Inferior parietal cortex (tissue), 1 donor: ENCODE results near the gene MIF4GD.
"Not testable (repeated sequence)": the region's sequence is repeated elsewhere in the genome, so short reads cannot be mapped to it uniquely, and the experiment has no call there.

ENCODE experiments used
- DNase-seq: peaks from one replicate; pipeline ENCODE4 v3.0.0-alpha.2; 2016; ENCODE audit errors: extremely low spot score

The MIF4GD gene, protein sequence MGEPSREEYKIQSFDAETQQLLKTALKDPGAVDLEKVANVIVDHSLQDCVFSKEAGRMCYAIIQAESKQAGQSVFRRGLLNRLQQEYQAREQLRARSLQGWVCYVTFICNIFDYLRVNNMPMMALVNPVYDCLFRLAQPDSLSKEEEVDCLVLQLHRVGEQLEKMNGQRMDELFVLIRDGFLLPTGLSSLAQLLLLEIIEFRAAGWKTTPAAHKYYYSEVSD

DNA sequence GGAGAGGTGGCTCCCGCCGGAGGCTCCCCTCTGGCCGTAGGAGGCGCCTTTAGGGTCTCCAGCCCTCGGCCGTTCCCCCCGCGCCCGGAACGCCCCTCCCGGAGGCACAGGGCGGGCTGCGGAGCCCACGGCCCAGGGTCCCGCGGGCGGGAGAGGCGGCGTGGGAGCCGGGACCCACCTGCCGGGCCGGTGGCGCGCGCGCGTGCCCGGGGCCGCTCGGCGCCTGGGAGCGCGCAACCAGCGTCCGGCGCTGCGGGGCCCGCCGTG, at the start of gene MIF4GD:
TSS of gene MIF4GD (minus strand) at position 266 of the 267 bp plus-strand sequence. CDS start 1,036 bp downstream, outside the sequence.
- no peak for DNase-seq

DNA sequence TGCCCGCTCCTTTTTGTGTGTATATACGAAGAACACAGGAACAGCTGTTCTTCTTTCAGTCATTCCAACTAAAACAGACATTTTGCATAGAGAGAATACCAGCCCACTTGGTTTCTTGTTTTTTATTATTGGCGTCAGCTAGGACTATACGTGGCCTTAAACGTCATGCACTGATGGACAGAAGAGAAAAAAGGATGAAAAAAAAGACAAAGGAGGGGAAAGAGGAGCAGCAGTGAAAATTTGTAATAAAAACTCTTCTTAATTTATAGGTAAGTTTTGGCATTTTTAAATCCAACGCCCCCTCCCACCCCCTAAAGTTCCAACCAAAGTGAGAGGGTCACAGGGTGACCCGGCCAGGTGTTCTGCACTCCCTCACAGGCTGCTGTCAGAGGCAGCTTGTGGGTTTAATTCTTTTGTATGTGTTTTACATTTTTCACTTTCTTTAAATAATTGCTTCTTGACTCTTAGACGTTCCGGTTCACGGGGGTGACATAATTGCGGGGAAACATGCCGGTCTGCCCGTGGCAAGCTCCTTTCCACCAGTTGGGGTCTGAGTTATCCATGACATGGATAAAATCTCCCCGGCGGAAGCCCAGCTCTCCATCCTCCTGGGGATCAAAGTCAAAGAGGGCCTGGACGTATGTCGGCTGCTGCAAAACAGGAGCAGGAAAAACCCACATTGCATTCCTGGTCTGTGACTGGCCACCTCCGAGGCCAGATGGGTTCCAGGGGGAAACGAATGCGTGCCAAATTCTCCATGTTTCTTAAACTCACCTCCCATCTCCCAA, 49.1 kb upstream of the MIF4GD start:
- DNase-seq, result no peak

DNA sequence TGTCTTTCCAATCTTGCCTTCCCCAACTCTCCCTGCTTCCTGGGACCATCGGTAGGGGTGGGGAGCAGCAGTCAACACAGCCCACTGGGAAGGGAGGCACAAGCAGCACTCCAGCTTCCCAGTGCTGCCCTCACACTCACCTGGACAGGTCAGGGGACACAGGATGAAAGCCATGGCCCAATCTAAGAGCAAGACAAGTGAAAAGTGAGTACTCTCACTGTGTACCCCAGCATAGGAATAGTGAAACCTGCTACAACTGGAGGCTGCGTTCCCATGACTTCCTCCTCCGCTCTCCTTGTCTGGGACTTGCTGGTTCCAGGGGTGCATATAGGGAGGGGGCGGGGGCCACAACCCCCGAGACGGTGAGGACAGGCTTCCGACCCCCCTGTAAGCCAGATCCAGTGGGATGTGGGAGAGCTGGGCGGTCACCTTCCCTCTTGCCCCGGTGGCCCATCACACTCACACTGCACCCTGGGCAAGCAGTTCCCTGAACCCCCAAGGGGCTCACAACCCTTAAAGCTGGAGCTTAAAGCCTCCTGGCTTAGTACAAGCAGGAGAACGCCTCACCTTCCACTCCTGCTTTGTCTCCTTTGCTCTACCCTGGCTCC, 47.7 kb upstream of the MIF4GD start:
- no peak for DNase-seq

DNA sequence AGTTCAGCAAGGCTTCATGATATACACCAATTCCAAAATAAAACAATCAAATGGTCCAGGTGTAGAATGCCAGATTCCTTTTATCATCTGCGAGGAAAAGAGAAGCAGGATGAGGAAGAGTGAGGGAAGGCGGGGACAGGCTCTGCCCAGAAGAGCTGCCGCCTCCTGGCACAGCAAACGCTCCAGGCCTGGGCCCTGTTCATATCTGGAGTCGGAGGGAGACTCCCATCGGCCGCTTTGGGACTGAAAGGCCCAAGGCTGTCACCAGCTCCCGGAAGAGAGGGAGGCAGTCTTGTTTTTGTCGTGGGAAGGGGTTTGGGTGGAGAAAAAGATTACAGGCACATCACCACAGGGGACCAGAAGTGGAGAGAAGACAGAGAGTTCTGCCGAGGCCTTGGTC, 47.2 kb upstream of the MIF4GD start:
- DNase-seq, result no peak

DNA sequence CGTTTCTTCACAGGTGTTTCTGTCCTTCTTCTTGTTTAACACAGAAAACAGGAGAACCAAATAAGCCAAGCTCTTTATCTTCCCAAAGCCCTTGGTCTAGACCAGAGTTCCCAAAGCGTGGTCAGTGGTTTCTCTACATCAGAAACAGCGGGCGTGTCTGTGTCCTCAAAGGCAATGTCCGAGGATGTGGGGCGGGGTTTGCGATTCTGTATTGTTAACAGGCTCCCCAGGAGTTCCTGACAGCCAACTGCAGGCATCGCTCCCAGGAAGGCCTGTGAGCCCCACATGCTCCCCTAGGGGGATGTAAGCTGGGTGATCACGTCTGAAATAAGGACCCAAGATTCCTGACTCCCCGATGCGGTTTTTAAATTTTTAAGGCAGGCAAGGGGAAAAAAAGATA, 46.6 kb upstream of the MIF4GD start:
- DNase-seq, result no peak

DNA sequence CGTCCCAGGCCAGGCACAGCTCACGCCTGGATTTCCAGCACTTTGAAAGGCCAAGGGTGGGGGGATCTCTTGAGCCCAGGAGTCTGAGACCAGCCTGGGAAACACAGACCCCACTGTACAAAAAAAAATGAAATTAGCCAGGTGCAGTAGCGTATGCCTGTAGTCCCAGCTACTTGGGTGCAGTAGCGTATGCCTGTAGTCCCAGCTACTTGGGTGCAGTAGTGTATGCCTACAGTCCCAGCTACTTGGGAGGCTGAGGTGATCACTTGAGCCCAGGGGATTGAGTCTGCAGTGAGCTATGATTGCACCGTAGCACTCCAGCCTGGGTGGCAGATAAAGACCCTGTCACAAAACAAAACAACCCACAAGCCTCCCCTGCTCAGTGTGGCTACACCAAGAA, 45.2 kb upstream of the MIF4GD start:
- no peak for DNase-seq

DNA sequence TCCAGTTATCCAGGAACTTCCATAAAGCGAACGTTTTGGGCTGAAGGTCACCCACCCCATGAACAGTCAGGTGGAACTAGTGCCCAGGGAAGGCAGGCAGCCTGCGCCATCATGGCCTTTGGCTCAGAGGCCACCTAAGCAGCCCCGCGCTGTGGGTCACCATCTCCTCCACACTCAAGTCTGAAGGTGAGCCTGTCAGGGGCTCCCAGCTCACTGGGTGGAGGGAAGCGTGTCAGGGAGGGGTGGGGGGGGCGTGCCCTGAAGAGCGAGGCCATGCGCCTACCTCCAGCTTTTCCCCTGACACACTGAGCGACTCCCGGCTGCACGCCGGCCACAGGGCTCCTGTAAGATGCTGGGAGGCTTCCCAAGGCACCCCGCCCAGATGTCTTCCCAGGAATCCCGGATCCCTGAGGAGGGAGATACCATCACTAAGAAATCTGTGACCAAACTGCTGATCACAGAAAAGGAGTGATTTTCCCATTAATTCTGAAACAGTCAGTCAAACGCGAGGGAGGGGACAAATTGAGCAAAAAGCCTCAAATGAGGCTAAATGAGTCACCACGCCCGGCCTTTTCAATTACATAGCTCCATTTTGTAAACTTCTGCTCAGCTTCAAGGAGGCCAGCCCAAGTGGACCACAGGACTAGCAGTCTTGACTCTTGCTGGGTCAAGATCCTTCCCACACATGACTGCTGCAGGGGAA, 44.7 kb upstream of the MIF4GD start:
- no peak for DNase-seq

DNA sequence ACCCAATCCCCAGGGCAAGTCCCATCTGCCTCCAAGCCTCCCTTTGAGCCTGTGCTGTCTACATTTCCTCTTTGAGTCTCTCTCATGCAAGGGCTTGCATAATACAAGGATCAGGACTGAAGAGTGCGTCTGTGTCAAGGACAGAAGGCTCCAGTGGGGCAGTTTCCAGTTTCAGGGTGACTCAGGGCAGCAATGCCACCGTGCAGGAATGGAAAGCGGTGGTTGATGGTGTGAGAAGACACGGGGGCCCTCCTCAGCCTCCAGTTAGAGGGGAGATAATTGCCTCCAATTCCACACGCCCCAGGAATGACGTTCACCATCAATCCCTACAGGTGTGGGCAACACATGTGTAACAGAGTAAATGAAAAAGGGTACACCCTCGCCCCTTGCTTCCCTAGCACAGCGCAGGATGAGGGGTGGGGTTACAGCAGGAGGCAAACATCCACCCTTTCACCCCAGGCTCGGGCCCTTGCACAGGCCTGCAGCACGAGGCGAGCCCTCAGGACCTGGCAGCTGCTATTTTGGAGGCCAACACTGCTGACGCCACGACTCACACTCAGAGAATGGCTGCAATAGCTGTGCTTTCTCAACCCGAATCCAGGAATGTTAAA, 43.0 kb upstream of the MIF4GD start:
- no peak for DNase-seq

DNA sequence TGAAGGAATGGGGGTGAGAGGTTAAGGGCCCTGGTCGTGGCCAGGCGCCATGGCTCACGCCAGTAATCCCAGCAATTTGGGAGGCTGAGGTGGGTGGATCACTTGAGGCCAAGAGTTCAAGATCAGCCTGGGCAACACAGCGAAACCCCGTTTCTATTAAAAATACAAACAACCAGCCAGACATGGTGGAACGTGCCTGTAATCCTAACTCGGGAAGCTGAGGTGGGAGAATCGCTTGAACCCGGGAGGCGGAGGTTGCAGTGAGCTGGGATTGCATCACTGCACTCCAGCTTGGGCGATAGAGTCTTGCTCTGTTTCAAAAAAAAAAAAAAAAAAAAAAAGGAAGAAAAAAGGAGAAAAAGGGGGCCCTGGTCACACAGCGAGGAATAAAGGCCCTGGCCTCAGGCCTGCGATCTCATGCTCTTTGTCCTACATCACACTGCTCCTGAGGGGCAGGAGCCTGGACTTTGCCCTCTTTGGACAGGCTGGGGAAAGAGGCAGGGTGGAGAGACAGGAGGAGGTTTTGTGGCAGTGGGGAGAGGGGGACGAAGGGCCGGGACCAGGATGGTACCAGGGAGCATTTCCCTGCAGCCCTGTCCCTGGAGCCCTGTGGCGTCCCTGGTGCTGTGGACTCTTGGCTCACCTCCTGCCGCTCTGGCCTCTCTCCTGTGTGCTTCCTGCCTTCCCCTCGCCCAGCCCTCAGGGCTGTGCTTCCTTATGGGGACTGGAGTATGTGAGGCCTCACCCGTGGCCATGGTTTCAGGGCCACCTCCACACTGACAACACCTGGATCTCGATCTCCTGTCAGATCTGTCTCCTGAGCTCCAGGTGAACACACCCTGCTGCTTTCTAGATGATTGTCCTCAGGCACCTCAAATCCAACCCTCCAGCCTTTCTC, 38.0 kb upstream of the MIF4GD start:
- DNase-seq, result no peak

DNA sequence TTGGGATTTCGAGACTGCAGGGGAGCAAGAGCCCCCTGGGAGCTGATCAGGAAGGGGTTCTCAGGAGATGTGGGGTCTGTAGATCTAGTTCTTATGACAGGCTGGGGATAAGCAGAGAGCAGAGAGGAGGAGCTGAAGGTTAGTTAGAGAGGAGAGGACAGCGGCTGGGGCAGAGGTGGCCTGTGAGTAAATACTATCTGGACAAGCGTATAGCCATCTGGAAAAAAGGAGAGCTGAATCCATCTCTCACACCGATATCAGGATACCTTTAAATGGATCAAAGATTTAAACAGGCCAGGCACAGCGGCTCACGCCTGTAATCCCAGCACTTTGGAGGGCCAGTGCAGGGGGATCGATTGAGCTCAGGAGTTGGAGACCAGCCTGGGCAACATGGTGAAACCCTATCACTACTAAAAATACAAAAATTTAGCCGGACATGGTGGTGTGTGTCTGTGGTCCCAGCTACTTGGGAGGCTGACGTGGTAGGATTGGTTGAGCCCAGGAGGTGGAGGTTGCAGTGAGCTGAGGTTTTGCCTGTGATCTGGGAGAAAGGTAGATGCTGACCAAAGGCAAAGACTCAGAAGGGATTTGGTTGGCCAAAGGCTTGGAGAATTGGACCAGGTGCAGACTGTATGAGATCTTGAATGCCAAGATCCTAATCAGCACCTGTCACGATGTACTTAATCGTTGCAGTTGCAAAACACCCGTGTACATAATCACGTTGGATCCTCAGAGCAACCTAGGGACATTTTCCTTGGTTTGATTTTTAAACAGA, 37.1 kb upstream of the MIF4GD start:
- DNase-seq, result no peak

DNA sequence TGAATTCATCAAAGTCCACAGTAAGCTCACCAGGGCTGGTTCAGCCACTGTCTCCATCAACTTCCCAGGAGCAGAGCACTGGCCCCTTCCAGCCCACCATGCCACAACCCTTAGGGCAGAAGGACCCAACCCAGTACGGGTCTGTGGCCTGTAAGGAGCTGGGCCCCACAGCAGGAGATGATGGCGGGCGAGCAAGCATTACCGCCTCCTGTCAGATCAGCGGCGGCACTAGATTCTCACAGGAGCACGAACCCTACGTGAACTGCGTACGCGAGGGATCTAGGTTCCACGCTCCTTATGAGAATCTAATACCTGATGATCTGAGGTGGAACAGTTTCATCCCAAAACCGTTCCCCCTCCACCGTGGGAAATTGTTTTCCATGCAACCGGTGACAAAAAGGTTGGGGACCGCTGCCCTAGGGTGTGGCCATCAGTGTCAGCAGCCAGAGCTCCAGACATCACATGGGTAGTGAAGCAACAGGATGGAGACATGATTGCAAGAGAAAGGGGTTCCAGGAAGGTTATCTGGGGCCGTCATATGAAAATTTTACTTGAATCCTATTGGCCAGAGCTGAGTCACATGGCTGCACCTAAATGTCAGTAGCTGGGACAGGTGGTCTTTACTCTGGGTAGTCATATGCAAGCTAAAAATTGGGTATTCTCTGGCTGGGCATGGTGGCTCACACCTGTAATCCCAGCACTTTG, 30.6 kb upstream of the MIF4GD start:
- DNase-seq, result no peak

DNA sequence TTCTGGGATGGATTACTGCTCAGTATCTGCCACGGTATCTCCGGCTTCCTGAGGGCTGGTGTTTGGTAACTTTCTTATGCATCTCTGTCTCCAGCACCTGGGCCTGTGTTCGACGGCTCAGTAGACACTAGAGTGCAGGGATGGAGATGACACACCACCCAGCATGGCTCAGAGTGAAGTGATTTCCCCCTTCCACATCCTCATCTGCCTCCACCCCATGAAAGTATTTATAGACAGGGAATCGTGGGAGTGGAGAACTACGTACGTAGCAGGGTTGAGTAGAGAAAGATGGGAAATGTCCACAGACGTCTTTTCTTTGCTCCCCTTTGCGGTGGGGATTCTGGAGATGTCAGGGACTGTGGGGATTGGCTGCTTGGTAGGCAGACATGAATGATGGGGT, 30.0 kb upstream of the MIF4GD start:
- DNase-seq, result no peak

DNA sequence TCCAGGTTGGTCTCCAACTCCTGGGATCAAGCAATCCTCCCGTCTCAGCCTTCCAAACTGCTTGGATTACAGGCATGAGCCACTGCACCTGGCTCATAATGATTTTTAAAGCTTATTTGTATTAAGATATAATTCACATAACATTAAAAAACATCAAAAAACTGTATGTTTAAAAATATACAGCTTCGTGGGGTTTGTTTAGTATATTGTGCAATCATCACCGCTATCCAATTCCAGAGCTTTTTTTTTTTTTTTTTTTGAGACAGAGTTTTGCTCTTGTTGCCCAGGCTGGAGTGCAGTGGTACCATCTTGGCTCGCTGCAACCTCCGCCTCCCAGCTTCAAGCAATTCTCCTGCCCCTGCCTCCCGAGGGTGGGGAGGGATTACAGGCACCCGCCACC, 29.2 kb upstream of the MIF4GD start:
- no peak for DNase-seq

DNA sequence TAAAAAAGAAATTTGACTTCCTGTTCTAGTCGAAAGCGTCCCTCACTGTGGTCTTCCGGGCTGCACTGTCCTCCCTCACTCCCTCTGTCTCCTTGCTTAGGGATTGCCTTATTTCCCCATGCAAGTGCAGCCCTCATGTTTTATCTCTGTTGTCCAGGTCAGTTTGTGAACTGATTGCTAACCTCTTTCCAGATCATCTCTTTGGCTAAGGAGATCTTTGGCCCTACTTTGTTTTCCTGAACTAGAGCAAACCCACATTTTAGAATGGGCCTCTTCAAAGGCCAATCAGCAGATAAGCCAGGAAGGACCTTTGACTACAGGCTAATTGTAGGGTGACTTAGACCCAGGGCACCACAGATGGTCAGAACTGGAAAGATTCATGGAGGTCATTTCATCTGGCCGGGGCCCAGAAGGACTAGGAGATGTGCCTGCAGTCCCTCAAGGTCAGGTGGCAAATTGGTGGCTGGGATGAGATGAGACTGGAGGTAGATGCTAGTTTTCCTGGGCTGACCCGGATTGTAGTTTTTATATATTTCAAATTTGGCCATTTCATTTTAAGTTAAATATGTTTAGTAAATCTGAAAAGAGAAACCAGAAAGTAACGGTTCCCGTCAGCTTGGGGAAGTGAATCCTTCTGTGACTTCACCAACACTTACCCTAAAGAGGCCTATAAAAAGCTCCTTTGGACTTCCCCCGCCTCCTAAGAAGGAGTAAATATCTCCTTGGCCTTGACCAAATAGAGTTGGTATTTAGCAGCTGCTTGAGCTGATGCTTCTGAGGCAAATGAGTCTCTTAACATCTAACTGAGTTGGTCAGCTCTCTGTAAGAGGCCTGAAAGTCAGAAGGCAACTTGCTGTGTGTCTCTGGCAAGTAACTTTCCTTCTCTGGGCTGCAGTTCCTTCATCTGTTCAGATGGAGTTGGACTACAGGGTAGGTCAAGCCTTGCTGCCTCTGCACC, 24.4 kb upstream of the MIF4GD start:
- no peak for DNase-seq

DNA sequence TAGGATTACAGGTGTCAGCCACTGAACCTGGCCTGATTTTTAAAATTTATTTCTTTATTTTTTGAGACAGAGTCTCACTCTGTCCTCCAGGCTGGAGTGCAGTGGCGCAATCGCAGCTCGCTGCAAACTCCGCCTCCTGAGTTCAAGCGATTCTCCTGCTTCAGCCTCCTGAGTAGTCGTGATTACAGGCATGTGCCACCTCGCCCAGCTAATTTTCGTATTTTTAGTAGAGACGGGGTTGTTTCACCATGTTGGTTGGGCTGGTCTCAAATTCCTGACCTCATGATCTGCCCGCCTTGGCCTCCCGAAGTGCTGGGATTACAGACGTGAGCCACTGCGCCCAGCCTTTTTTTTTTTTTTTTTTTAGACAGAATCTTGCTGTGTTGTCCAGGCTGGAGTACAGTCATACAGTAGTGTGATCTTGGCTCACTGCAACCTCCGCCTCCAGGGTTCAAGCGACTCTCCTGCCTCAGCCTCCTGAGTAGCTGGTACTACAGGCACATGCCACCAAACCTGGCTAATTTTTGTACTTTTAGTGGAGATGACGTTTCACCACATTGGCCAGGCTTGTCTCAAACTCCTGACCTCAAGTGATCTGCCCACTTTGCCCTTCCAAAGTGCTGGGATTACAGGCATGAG, 21.9 kb upstream of the MIF4GD start:
- not testable (repeated sequence) for DNase-seq

DNA sequence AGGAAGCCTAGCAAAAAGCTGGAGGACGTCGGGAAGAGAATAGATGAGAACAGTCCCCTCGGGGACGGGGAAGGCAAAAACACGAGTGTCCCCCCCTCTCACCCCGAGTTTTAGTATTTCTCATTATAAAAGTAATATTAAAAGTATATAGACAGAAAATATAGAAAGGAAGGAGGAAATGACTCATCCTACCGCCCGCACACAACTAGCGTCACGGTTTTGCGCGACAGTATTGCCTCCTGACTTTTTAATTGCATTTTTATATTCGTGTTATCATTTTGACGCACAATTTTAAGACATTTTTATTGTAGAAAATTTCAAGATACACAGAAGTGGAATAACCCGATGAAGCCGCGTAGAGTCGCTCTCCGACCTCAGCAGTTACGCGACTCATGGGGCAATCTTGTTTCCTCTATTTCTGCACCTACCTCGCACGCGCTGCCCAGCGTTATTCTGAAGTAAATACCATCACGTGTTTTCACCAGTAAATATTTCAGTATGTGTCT, 18.9 kb upstream of the MIF4GD start:
- peak; percentile 66 for DNase-seq

DNA sequence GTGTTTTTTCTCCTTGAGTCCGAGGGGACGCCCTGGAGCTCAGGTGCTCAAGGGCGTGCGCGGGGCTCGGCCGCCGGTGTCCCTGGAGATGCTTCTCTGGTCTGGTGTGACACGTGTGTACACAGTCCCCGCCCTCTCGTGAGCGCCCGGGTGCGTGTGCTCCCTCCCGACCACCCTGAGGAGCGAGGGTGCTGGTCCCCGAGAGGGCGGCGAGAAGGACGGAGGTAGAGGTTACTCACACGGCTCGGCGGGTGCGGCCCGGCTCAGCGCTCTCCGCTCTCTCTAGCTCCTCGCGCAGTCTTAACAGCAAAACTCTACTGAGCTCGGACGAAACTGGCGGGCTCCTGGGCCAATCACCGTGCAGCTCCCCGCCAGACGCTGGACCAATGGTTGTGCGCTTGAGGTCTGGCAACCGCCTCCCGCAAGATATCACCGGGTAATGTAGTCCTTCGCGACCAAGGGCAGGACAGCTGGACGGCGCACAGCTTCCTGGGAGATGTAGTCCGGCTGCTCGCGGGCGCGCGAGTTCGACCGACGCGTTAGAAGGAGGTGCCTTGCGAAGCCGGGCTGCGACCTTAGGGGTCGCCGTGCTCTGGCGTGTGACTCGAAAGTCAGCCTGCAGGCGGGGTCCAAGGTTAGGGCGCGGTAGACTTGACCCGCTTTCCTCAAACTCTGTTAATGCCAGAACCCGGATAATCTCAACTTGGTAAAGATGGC, 18.2 kb upstream of the MIF4GD start, which contains the start of gene SLC25A19:
TSS of gene SLC25A19 (minus strand) at position 319 of the 717 bp plus-strand sequence. CDS start 2,669 bp downstream, outside the sequence.
- peak; percentile 98 for DNase-seq
